GM12873 (cell line): ENCODE data around the gene FGD4.

Source experiments
- TF ChIP-seq, protein P1 (sequence below): IDR thresholded peaks from 2 replicates; pipeline ENCODE4 v1.5.1; 2012; ENCODE audit warnings: low read depth, mild to moderate bottlenecking, moderate library complexity, low read length, control low read depth; ENCODE audit not compliant: insufficient read depth; ENCODE audit errors: missing control alignments

Gene FGD4

DNA sequence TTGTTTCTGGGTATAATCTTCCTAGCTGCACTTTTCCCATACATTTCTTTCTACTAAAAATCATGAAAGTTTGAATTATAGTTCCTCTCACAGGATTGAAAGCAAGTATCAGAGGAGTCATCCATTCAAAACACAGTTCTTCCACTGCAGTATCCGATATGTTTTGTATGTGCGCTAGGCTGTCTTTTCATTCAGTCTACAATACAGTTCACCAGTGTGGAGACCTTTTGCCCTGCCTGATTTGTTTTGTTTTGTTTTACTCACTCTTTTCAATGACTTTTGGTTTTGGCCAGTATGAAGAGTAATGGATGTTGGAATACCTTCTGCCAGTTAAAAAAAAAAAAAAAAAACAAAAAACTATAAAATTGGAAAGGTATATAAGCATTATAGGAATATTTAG, 91.4 kb downstream of the FGD4 start:
- TF ChIP-seq, protein P1, sequence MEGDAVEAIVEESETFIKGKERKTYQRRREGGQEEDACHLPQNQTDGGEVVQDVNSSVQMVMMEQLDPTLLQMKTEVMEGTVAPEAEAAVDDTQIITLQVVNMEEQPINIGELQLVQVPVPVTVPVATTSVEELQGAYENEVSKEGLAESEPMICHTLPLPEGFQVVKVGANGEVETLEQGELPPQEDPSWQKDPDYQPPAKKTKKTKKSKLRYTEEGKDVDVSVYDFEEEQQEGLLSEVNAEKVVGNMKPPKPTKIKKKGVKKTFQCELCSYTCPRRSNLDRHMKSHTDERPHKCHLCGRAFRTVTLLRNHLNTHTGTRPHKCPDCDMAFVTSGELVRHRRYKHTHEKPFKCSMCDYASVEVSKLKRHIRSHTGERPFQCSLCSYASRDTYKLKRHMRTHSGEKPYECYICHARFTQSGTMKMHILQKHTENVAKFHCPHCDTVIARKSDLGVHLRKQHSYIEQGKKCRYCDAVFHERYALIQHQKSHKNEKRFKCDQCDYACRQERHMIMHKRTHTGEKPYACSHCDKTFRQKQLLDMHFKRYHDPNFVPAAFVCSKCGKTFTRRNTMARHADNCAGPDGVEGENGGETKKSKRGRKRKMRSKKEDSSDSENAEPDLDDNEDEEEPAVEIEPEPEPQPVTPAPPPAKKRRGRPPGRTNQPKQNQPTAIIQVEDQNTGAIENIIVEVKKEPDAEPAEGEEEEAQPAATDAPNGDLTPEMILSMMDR = no peak

DNA sequence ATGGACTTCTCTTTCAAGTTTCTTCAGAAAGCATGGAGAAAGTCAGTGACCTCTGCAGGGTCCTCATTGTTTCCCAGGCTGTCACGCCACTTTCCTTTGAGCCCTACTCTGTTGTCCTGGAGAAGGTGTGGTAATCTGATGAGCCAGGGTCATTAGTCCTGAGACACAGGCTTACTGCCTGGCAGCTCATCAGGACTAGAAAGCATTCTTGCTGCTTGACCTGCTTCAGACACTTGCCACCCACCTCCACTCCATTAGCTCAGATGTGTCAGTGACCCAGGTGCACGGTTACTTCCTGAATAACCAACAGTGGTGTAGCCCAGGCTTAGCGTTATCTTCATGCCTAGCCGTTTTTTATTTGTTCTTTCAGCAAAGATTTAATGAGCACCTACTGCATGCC, 93.9 kb downstream of the FGD4 start:
- TF ChIP-seq, protein P1 = no peak

DNA sequence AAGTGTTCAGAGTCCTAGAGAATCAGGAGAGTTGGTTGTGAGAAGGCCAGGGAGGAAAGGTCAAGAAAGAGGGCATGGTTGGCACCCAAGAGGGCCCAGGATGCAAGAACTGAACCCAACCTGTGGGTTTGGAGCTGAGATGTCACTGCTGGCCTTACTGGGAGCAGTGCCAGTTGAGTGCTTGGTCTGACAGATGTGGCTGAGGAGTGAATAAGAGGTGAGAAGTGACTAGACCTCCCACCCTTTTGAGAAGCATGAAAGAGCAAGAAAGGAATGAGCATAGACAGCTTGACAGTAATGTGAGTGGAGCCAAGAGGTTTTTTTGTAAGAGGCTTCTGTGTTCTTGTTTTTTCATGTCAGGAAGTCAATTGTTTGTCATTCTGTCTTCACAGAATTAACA, 95.3 kb downstream of the FGD4 start:
- TF ChIP-seq, protein P1 = no peak

DNA sequence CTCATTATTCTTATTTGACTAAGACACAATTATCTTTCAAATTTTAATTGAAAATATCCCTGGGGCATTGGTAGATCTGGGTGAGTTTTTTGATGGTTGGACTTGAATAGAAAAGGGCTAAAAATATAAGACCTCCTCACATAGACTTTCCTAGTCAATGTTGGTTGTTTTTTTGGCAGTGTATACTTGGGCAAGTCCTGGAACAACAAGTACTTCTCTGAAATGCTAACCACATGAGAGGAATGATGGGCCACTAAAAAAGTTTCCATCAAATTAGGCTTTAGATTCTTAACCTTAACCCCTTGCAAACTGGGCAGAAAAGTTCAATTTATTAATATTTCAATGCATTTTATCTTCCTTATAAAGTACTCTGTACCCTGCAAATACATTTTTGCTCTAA, 97.6 kb downstream of the FGD4 start:
- TF ChIP-seq, protein P1 = no peak

DNA sequence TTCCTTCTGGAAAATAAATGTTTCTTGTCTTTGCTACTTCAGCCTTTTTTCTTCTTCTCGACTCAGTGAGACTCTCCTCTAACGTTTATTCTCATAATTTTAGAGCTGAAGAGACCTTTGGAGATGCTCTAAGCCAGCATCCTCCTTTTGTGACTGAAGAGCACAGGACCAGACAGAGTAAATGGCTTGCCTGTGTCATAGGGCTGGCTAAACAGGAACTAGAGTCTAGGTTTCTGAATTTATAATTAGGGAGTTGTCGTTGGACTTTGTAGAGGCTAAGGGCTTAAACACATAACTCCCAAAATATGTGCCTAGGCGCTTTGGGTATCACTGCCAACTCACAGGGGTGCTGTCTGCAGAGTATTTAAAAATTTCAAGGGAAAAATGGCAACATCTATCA, 98.5 kb downstream of the FGD4 start:
- TF ChIP-seq, protein P1 = no peak

DNA sequence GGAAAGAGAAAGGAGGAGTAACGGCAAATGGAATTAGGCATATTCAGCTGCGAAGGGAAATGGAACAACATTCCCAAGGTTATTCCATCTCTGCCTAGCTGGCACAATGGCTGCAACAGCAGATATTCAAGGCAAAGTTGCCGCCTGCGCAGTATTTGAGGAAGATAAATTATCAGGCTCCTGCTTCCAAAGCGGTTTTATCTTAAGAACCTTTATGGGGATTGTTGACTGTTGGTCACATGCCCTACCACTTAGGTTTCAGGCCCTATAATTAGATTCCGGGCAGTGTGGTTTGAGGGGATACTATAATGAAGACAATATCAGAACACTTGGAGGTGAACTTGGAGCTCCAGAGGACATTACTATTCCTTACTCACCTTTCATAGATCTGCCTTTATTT, 99.7 kb downstream of the FGD4 start:
- TF ChIP-seq, protein P1 = no peak

DNA sequence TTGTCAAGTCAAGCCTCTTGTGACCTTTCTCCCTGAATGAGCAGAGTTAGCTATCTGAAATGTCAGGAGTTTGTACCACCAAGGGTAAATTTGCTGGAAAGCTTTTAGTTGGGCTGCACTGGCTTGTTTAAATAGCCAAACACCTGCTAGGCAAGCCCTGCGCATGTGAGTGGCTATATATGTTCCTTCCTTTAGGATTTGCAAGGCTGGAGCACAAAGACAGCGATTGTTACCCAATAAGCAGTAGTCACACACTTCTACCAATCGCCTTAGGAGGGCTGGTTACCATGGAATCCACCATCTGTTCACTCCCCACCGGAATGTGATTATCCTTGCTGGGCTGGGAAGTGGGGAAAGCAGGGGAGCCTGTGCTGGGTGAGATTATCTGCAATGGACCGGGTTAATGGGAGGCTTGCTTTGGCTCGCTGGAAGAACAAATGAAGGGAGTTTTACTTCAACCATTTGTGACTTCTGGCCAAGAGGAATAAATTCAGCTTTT, 102.5 kb downstream of the FGD4 start:
- TF ChIP-seq, protein P1 = no peak
